ENCODE measurements around the gene ZBTB48. TPM values are rescaled to one million over a fixed set of nuclear protein-coding genes. Genes with fewer than 3 reads are reported as not detected.

ZBTB48 gene
- total and polyA plus RNA-seq, 12 donors, result 6.8 to 245 (median 31.2) TPM

- Histone ChIP-seq H3K4me3 (no peak overlapping the region), H3K4me1 (replicated peaks in 1 of 2) (peaks cover 16 to 47% of the 10 kb centered on the region in 2 donors), H3K27me3 (no peaks in the 10 kb centered on the region), H3K9me3 (replicated peaks in 1 of 3) (no peaks in the 10 kb centered on the region), H3K27ac (peak overlapping the region in 1 of 5 donors; percentile 41), H3K36me3 (replicated peaks in 1 of 2) (peaks cover 0 to 30% of the 10 kb centered on the region in 2 donors)
- no peak for DNase-seq
- WGBS, 4 donors, result 91 to 99% (median 96%) methylated on average over 6 to 7 of the region's 7 CpGs; no CpG with 5 or more reads in 1 of the 4 donors
- intact Hi-C loops (cut with DNase I), result no loop called here
- TF ChIP-seq POLR2A (IDR thresholded peaks at IDR 0.05), result no peak
These were observed 6.0 kb downstream of the ZBTB48 start for GRCh38 chr1:6585841-6586240.

GRCh38 chr1:6586404-6586816 is 6.6 kb downstream of the ZBTB48 start:
- 62 to 67% (median 64%) methylated on average over 8 to 11 of the region's 11 CpGs; no CpG with 5 or more reads in 1 of the 4 donors for WGBS, 4 donors
- H3K4me3 ChIP-seq, result no peak overlapping the region
- H3K36me3 ChIP-seq (replicated peaks in 1 of 2), result peaks cover 0 to 30% of the 10 kb centered on the region in 2 donors
- H3K27me3 ChIP-seq, result no peaks in the 10 kb centered on the region
- H3K27ac ChIP-seq, result peak overlapping the region in 2 of 5 donors; percentile 41 to 42
- peak in 3 of 7 donors; percentile 31 to 52 (median 37) for DNase-seq
- no peaks in the 10 kb centered on the region for H3K9me3 ChIP-seq (replicated peaks in 1 of 3)
- TF ChIP-seq POLR2A (IDR thresholded peaks at IDR 0.05) (no peak), CTCF (IDR thresholded peaks at IDR 0.05) (no peak)
- H3K4me1 ChIP-seq (replicated peaks in 1 of 2), result peaks cover 12 to 42% of the 10 kb centered on the region in 2 donors
- intact Hi-C loops (cut with DNase I), result no loop called here

- WGBS, 4 donors, result 33 to 55% (median 36%) methylated on average over 8 to 13 of the region's 13 CpGs
- Histone ChIP-seq H3K27ac (peak overlapping the region in 4 of 5 donors; percentile 20 to 47 (median 42)), H3K4me1 (replicated peaks in 1 of 2) (peaks cover 12 to 38% of the 10 kb centered on the region in 2 donors), H3K4me3 (no peak overlapping the region), H3K36me3 (replicated peaks in 1 of 2) (peaks cover 0 to 40% of the 10 kb centered on the region in 2 donors), H3K27me3 (no peaks in the 10 kb centered on the region), H3K9me3 (replicated peaks in 1 of 3) (no peaks in the 10 kb centered on the region)
- intact Hi-C loops (cut with DNase I), result no loop called here
- TF ChIP-seq POLR2A (IDR thresholded peaks at IDR 0.05) (peak in 1 of 2 donors; percentile 18), CTCF (IDR thresholded peaks at IDR 0.05) (no peak)
- DNase-seq, result peak; percentile 66 to 84 (median 77)
These were observed 7.6 kb downstream of the ZBTB48 start for GRCh38 chr1:6587261-6588005.

DNA sequence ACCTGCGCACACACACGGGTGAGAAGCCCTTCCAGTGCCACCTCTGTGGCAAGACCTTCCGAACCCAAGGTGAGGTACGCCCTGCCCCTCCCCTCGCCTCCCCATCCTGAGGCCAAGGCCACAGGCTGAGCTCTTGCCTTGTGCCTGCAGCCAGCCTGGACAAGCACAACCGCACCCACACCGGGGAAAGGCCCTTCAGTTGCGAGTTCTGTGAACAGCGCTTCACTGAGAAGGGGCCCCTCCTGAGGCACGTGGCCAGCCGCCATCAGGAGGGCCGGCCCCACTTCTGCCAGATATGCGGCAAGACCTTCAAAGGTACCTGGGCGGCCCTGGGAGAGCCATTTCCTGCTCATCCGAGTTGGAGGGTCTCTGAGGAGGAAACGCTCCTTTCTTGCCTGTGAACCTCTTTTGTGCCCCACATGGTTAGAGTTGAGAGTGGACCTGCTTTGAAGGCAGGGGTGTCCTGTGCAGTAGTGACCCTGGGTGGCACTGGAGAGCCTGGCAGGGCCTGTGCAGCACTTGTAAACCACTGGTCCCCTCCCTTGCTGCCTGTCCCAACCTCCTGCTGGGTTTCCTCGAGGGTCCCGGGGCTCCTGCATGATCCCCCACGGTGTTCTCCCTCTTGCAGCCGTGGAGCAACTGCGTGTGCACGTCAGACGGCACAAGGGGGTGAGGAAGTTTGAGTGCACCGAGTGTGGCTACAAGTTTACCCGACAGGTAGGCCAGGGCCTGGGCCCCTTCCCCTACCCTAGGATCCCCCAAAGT is 8.5 kb downstream of the ZBTB48 start:
- intact Hi-C loops (cut with DNase I), result no loop called here
- Histone ChIP-seq H3K27ac (peak overlapping the region in 2 of 5 donors; percentile 41 to 42), H3K36me3 (replicated peaks in 1 of 2) (peaks cover 0 to 49% of the 10 kb centered on the region in 2 donors), H3K4me3 (no peak overlapping the region), H3K9me3 (replicated peaks in 1 of 3) (no peaks in the 10 kb centered on the region), H3K4me1 (replicated peaks in 1 of 2) (peaks cover 12 to 32% of the 10 kb centered on the region in 2 donors), H3K27me3 (no peaks in the 10 kb centered on the region)
- WGBS, 4 donors, result 42 to 72% (median 59%) methylated on average over 14 to 25 of the region's 25 CpGs
- TF ChIP-seq POLR2A (IDR thresholded peaks at IDR 0.05), result no peak
- TF ChIP-seq CTCF (IDR thresholded peaks at IDR 0.05), result no peak
- peak in 4 of 7 donors; percentile 32 to 62 (median 54) for DNase-seq

Data from adrenal gland (tissue), 12 donors.